GM06990 (cell line): ENCODE results near the gene ROR2.
"Not testable (repeated sequence)": the region's sequence is repeated elsewhere in the genome, so short reads cannot be mapped to it uniquely, and the experiment has no call there.

Source experiments
- DNase-seq: peaks from one replicate; pipeline ENCODE4 v3.0.0-alpha.2; 2011; ENCODE audit not compliant: insufficient read length; ENCODE audit errors: extremely low read depth
- H3K27me3 ChIP-seq: replicated peaks from 2 replicates; pipeline ENCODE4 v1.6.0; 2011; ENCODE audit warnings: low read length; ENCODE audit not compliant: control insufficient read depth, insufficient read depth
- H3K36me3 ChIP-seq: 2 replicates; pipeline ENCODE4 v1.5.1; 2011; ENCODE audit warnings: low read length; ENCODE audit not compliant: control insufficient read depth, insufficient read depth
- H3K4me3 ChIP-seq: replicated peaks from 2 replicates; pipeline ENCODE4 v1.5.1; 2011; ENCODE audit warnings: low read depth, mild to moderate bottlenecking, control low read depth, low read length
- TF ChIP-seq, protein P1 (sequence below): IDR thresholded peaks from 2 replicates; pipeline ENCODE4 v1.5.1; 2011; ENCODE audit warnings: low read length, control low read depth, mild to moderate bottlenecking, inconsistent platforms; ENCODE audit not compliant: insufficient read depth, poor library complexity, severe bottlenecking

Gene ROR2

DNA sequence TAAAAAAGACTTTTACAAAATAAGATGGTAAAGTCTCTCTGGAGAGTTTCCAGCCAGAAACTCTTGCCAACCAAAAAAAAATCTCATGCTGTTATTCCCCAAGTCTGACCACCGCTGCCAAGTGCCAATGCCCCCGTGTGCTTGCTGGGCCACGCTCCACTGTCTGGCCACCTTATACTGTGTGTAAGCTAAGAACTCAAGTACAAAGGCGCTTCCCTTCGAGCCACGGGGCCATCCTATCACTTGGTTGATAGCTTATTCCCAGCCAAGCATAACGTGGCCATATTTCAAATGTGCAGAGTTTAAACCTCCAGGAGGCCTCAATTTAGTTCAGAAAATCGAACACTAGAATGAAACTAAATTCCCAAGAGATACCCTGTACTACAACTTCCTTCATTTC, 36.0 kb downstream of the ROR2 start:
- no peaks in the 10 kb centered on the region for H3K36me3 ChIP-seq
- TF ChIP-seq, protein P1, sequence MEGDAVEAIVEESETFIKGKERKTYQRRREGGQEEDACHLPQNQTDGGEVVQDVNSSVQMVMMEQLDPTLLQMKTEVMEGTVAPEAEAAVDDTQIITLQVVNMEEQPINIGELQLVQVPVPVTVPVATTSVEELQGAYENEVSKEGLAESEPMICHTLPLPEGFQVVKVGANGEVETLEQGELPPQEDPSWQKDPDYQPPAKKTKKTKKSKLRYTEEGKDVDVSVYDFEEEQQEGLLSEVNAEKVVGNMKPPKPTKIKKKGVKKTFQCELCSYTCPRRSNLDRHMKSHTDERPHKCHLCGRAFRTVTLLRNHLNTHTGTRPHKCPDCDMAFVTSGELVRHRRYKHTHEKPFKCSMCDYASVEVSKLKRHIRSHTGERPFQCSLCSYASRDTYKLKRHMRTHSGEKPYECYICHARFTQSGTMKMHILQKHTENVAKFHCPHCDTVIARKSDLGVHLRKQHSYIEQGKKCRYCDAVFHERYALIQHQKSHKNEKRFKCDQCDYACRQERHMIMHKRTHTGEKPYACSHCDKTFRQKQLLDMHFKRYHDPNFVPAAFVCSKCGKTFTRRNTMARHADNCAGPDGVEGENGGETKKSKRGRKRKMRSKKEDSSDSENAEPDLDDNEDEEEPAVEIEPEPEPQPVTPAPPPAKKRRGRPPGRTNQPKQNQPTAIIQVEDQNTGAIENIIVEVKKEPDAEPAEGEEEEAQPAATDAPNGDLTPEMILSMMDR, result no peak
- no peak overlapping the region for H3K4me3 ChIP-seq
- no peak for DNase-seq
- H3K27me3 ChIP-seq, result no peaks in the 10 kb centered on the region

DNA sequence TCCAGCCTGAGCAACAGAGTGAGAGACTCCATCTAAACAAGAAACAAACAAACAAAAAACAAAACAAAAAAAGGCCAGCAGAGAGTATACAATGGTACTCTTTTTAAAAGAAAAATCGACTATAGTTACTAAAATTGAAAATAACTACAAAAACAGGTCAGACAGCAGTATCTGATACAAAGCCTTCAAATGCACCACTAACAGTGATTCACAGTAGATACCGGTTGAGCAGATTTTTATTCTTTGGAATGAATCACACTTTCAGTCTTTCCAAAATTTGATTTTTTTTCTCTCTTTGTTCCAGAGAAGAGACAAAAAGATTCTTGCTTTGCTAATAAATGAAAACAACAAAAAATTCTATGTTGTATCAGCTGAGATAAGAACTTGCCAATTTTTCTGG, 36.9 kb downstream of the ROR2 start:
- Histone ChIP-seq H3K27me3 (no peaks in the 10 kb centered on the region), H3K4me3 (no peak overlapping the region), H3K36me3 (no peaks in the 10 kb centered on the region)
- TF ChIP-seq, protein P1, result no peak
- DNase-seq, result no peak

DNA sequence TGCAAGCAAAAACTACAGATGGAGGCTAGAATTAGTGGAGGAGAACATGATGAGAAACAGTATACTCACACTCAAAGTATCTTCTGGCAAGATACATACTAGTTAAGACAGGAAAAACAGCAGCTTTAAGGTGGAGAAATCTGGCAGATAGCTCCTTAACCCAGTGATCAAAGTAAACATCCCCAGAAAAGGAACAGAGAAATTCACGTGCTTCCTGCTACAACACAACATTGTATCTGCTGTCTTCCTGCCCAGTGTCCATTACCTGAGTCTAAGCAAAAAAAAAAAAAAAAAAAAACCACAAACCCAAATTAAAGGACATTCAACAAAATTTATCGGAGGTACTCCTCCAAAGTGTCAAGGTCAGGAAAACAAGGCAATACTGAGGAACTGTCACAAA, 38.4 kb downstream of the ROR2 start:
- H3K36me3 ChIP-seq, result no peaks in the 10 kb centered on the region
- H3K27me3 ChIP-seq, result no peaks in the 10 kb centered on the region
- TF ChIP-seq, protein P1, result no peak
- no peak overlapping the region for H3K4me3 ChIP-seq
- no peak for DNase-seq

DNA sequence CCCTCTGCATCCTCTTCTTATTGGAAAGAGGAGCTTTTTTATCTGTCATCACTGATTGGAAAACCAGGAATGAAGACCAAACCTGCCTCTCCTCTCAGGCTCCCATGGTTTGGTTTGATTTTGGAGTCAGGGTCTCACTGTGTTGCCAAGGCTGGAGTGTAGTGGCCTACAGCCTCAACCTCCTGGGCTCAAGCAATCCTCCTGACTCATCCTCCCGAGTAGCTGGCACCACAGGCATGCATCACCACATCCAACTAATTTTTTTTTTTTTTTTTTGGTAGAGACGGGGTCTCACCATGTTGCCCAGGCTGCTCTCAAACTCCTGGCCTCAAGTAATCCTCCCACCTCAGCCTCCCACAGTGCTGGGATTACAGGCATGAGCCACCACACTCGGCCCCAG, 40.8 kb downstream of the ROR2 start:
- H3K4me3 ChIP-seq, H3K27me3 ChIP-seq, H3K36me3 ChIP-seq, DNase-seq: not testable (repeated sequence)

DNA sequence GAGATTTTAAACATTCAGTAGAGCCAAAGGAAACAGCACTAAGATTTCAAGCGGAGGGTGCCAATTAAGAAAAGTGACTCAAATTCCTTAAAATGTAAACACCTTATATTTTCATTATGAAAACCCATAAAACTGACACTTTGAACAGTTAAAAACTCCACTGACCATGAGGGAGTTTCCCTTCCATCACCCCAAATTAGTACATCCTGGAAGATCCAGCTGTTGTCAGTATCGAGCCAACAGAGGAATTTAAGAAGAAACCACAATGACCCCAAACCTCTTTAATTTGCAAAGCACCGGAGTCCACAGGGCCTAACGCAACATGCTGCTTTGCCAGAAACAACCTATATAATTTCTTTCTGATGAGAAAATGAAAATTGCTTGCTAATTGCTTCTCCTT, 41.3 kb downstream of the ROR2 start:
- H3K4me3 ChIP-seq, result no peak overlapping the region
- no peak for DNase-seq

DNA sequence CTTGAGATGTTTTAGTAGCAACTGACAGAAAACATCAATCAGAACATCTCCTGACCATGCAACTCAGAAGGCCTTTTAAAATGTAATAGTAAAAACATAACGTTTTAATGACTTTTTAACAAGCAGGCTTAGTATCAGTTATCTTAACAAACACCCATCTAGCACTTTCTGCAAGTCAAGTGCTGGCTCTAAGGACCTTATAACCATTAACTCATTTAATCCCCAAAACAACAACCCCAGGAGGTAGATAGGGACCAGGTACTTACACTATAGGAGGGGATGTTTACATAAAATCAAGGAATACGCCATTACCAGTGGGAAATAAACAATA, 41.8 kb downstream of the ROR2 start:
- H3K4me3 ChIP-seq, result no peak overlapping the region
- DNase-seq, result no peak
- TF ChIP-seq, protein P1, result no peak
- H3K36me3 ChIP-seq, result no peaks in the 10 kb centered on the region
- no peaks in the 10 kb centered on the region for H3K27me3 ChIP-seq

More for the DNA sequence above, 41.3 kb downstream of the ROR2 start:
- Histone ChIP-seq H3K36me3 (no peaks in the 10 kb centered on the region), H3K27me3 (no peaks in the 10 kb centered on the region)
- TF ChIP-seq, protein P1, result no peak
